ENCODE data around the gene SPECC1. TPM values are rescaled to one million over a fixed set of nuclear protein-coding genes. Genes with fewer than 3 reads are reported as not detected.
"Not testable (repeated sequence)": the region's sequence is repeated elsewhere in the genome, so short reads cannot be mapped to it uniquely, and the experiment has no call there.

The SPECC1 gene
- total RNA-seq, 3 donors from 2014 or later: 36.4 to 59.0 (median 51.8) TPM

DNA sequence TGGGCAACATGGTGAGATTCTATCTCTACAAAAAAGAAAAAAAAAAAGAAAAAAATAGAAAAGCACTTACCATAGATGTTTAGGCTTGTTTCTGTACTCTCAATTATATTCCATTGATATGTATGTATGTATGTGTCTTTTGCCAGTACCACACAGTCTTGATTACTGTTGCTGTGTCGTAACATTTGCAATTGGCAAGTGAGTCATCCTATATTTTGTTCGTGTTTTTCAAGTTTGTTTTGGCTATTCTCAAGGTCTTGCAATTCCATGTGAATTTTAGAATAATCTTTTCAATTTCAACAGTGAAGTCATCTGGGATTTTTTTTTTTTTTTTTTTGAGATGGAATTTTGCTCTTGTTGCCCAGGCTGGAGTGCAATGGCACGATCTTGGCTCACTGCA lies 19.3 kb downstream of the SPECC1 start:
- intact Hi-C loops (cut with DNase I; ENCODE audit: low total_unique reads): no loop called here
- no peak for TF ChIP-seq POLR2AphosphoS5 (IDR thresholded peaks at IDR 0.05)
- no peak for TF ChIP-seq CTCF (IDR thresholded peaks at IDR 0.05)
- TF ChIP-seq POLR2A (IDR thresholded peaks at IDR 0.05): no peak
- Histone ChIP-seq H3K4me1 (no peaks in the 10 kb centered on the region), H3K4me3 (no peak overlapping the region), H3K27me3 (no peaks in the 10 kb centered on the region), H3K36me3 (no peaks in the 10 kb centered on the region), H3K27ac (no peak overlapping the region), H3K9me3 (no peaks in the 10 kb centered on the region)
- DNase-seq (ENCODE audit: low spot score in 2 of 2): no peak

DNA sequence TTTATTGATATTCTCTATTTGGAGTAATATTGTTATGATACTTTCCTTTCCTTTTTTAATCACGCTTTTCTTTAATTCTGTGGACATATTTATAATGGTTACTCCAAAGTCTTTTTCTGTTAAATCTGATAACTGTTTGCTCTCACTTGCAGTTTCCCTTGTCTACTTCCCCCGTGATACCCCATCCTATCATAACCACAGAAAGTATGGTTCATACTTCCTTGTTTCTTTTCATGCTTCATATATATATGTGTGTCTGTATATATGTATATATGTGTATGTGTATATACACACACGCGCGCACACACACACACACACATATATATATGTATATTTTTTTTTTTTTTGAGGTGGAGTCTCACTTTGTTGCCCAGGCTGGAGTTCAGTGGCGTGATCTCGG lies 23.5 kb downstream of the SPECC1 start:
- no peak for TF ChIP-seq POLR2A (IDR thresholded peaks at IDR 0.05)
- TF ChIP-seq POLR2AphosphoS5 (IDR thresholded peaks at IDR 0.05): no peak
- TF ChIP-seq CTCF (IDR thresholded peaks at IDR 0.05): no peak
- intact Hi-C loops (cut with DNase I; ENCODE audit: low total_unique reads): no loop called here

GRCh38 chr17:20033415-20033814 lies 24.3 kb downstream of the SPECC1 start:
- H3K4me1 ChIP-seq: no peaks in the 10 kb centered on the region
- no peak overlapping the region for H3K27ac ChIP-seq
- no peak for DNase-seq (ENCODE audit: low spot score in 2 of 2)
- H3K4me3 ChIP-seq: no peak overlapping the region
- H3K27me3 ChIP-seq: no peaks in the 10 kb centered on the region
- H3K9me3 ChIP-seq: no peaks in the 10 kb centered on the region
- TF ChIP-seq CTCF (IDR thresholded peaks at IDR 0.05): no peak
- no peak for TF ChIP-seq POLR2AphosphoS5 (IDR thresholded peaks at IDR 0.05)
- TF ChIP-seq POLR2A (IDR thresholded peaks at IDR 0.05): no peak
- intact Hi-C loops (cut with DNase I; ENCODE audit: low total_unique reads): no loop called here
- H3K36me3 ChIP-seq: no peaks in the 10 kb centered on the region

More for the DNA sequence above, 23.5 kb downstream of the SPECC1 start:
- H3K36me3 ChIP-seq: no peaks in the 10 kb centered on the region
- no peaks in the 10 kb centered on the region for H3K9me3 ChIP-seq
- H3K27me3 ChIP-seq: no peaks in the 10 kb centered on the region
- no peak overlapping the region for H3K27ac ChIP-seq
- H3K4me3 ChIP-seq: no peak overlapping the region
- DNase-seq (ENCODE audit: low spot score in 2 of 2): no peak
- H3K4me1 ChIP-seq: no peaks in the 10 kb centered on the region

DNA sequence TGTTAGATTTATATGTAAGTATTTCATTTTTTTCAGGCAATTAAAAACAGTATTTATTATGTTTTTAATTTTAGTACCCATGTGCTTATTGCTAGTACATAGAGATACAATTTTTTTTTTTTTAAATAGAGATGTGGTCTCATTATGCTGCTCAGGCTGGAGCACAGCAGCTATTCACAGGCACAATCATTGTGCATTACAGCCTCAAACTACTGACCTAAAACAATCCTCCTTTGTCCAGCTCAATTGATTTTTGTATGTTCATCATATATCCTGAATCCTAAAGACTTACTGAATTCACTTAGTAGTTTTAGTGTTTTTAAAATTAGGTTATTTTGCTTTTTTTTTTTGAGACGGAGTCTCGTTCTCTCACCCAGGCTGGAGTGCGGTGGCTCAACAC lies 26.3 kb downstream of the SPECC1 start:
- Histone ChIP-seq H3K4me3 (no peak overlapping the region), H3K9me3 (no peaks in the 10 kb centered on the region), H3K36me3 (no peaks in the 10 kb centered on the region), H3K27ac (no peak overlapping the region), H3K4me1 (no peaks in the 10 kb centered on the region), H3K27me3 (no peaks in the 10 kb centered on the region)
- DNase-seq (ENCODE audit: low spot score in 2 of 2): no peak
- intact Hi-C loops (cut with DNase I; ENCODE audit: low total_unique reads): no loop called here
- TF ChIP-seq POLR2AphosphoS5 (IDR thresholded peaks at IDR 0.05): no peak
- TF ChIP-seq POLR2A (IDR thresholded peaks at IDR 0.05): no peak
- no peak for TF ChIP-seq CTCF (IDR thresholded peaks at IDR 0.05)

- H3K9me3 ChIP-seq; H3K36me3 ChIP-seq; H3K4me3 ChIP-seq; H3K27ac ChIP-seq; intact Hi-C loops (cut with DNase I; ENCODE audit: low total_unique reads); H3K4me1 ChIP-seq; H3K27me3 ChIP-seq; DNase-seq (ENCODE audit: low spot score in 2 of 2): not testable (repeated sequence)
Measured at GRCh38 chr17:20037286-20037685, 28.1 kb downstream of the SPECC1 start.

GRCh38 chr17:20039037-20039436 lies 29.9 kb downstream of the SPECC1 start:
- TF ChIP-seq CTCF (IDR thresholded peaks at IDR 0.05) (no peak), POLR2AphosphoS5 (IDR thresholded peaks at IDR 0.05) (no peak), POLR2A (IDR thresholded peaks at IDR 0.05) (no peak)
- no peak overlapping the region for H3K27ac ChIP-seq
- H3K4me1 ChIP-seq: no peaks in the 10 kb centered on the region
- H3K4me3 ChIP-seq: no peak overlapping the region
- no peaks in the 10 kb centered on the region for H3K9me3 ChIP-seq
- intact Hi-C loops (cut with DNase I; ENCODE audit: low total_unique reads): no loop called here
- H3K27me3 ChIP-seq: no peaks in the 10 kb centered on the region
- no peak for DNase-seq (ENCODE audit: low spot score in 2 of 2)
- H3K36me3 ChIP-seq: no peaks in the 10 kb centered on the region

All from breast epithelium (tissue), 4 donors.